Stomach (tissue), 9 donors: ENCODE results near the gene FUT8. TPM values are rescaled to one million over a fixed set of nuclear protein-coding genes. Genes with fewer than 3 reads are reported as not detected.

Source experiments
- DNase-seq, 2 donors: peaks; one replicate each; pipeline versions ENCODE4 v3.0.0 to v3.0.0-alpha.2; 2013 to 2019
- H3K27ac ChIP-seq, 5 donors: fragments of 200-600 bp in 4 of 5; sonication (generic) in 4 of 5; one replicate each; pipeline ENCODE4 v1.5.1; 2013 to 2019; ENCODE audit warnings: mild to moderate bottlenecking in 1 of 5, moderate library complexity in 1 of 5
- H3K27me3 ChIP-seq, 3 donors: fragments of 200-600 bp; sonication (generic); one replicate each; pipeline ENCODE4 v1.5.1; 2017 to 2019; ENCODE audit warnings: mixed run types in 1 of 3
- H3K36me3 ChIP-seq, 4 donors: fragments of 200-600 bp; sonication (generic); 1 replicate in 3 of 4; 2 replicates in 1 of 4; pipeline ENCODE4 v1.5.1; 2016 to 2019
- H3K4me1 ChIP-seq, 4 donors: fragments of 200-600 bp; sonication (generic); one replicate each; pipeline ENCODE4 v1.5.1; 2016 to 2019
- H3K4me3 ChIP-seq, 4 donors: fragments of 200-600 bp; sonication (generic) in 3 of 4; one replicate each; pipeline ENCODE4 v1.5.1; 2016 to 2019; ENCODE audit warnings: mild to moderate bottlenecking in 1 of 4
- H3K9me3 ChIP-seq, 4 donors: fragments of 200-600 bp; sonication (generic); one replicate each; pipeline ENCODE4 v1.5.1; 2016 to 2019
- CTCF ChIP-seq, 7 experiments: fragments of 450-650 bp in 4 of 7; fragments of 200-600 bp in 3 of 7; sonication (generic) in 3 of 7; IDR thresholded peaks; one replicate each; pipeline ENCODE4 v1.5.1; 2016 to 2019; ENCODE audit warnings: antibody characterized with exemption in 7 of 7, control low read depth in 2 of 7, mild to moderate bottlenecking in 1 of 7
- EP300 ChIP-seq: sonication (generic); formaldehyde crosslinking; IDR thresholded peaks from one replicate; pipeline ENCODE4 v1.6.1; 2017; ENCODE audit warnings: antibody characterized with exemption
- POLR2A ChIP-seq, 4 donors: fragments of 450-650 bp; IDR thresholded peaks; one replicate each; pipeline ENCODE4 v1.6.1; 2016; ENCODE audit warnings: antibody characterized with exemption in 4 of 4, control low read depth in 2 of 4, mild to moderate bottlenecking in 1 of 4, moderate library complexity in 1 of 4
- POLR2AphosphoS5 ChIP-seq, 3 donors: sonication (generic); formaldehyde crosslinking; IDR thresholded peaks; one replicate each; pipeline ENCODE4 v1.6.1; 2016; ENCODE audit warnings: antibody characterized with exemption in 3 of 3
- WGBS, 5 donors: extraction: QIAGEN DNeasy Blood & Tissue Kit in 3 of 5; methylation state at CpG; one replicate each; pipeline versions ENCODE4 v1.1.5 to v1.1.7; 2013 to 2018; 5-methylcytosine and 5-hydroxymethylcytosine counted together
- intact Hi-C: fragments of 100-400 bp; cut with DNase I; formaldehyde crosslinking; loops from one replicate; pipeline ENCODE4 v1.15.1; 2023; ENCODE audit warnings: low total_unique reads
- polyA plus RNA-seq, 3 donors: library from polyadenylated mRNA; stranded (reverse); fragments of 200-250 nt; gene quantifications; one replicate each; pipeline ENCODE4 v1.2.3, GENCODE V29; 2013
- total RNA-seq, 5 donors: library from RNA; depleted of rRNA; stranded (reverse); fragments of >200 nt; gene quantifications; one replicate each; pipeline versions ENCODE4 v1.1.0 to v1.2.3, GENCODE V29; 2014 to 2016
- donor health status: healthy with polysubstance abuse.
- donor health status: Bipolar disorder and iron deficiency.
- donor health status: healthy.

Gene FUT8
- total and polyA plus RNA-seq, 8 donors = 17.4 to 175 (median 36.7) TPM

GRCh38 chr14:65552724-65553123 is 140.2 kb downstream of the FUT8 start:
- Histone ChIP-seq H3K36me3 (no peaks in the 10 kb centered on the region), H3K9me3 (no peaks in the 10 kb centered on the region), H3K27me3 (no peaks in the 10 kb centered on the region), H3K4me1 (peaks cover 0 to 40% (median 21%) of the 10 kb centered on the region in 4 donors), H3K27ac (no peak overlapping the region), H3K4me3 (no peak overlapping the region)
- WGBS, 5 donors = 87 to 94% (median 93%) methylated on average over 4 of the region's 4 CpGs
- intact Hi-C loops = no loop called here
- TF ChIP-seq POLR2A (IDR thresholded peaks at IDR 0.05) (no peak), CTCF (IDR thresholded peaks at IDR 0.05) (no peak), EP300 (no peak), POLR2AphosphoS5 (IDR thresholded peaks at IDR 0.05) (no peak)
- no peak for DNase-seq

- intact Hi-C loops = no loop called here
- H3K27ac ChIP-seq = no peak overlapping the region
- H3K9me3 ChIP-seq = no peaks in the 10 kb centered on the region
- no peak for DNase-seq
- TF ChIP-seq POLR2A (IDR thresholded peaks at IDR 0.05) (no peak), EP300 (no peak), CTCF (IDR thresholded peaks at IDR 0.05) (no peak), POLR2AphosphoS5 (IDR thresholded peaks at IDR 0.05) (no peak)
- H3K4me3 ChIP-seq = no peak overlapping the region
- H3K27me3 ChIP-seq = no peaks in the 10 kb centered on the region
- peaks cover 0 to 40% (median 22%) of the 10 kb centered on the region in 4 donors for H3K4me1 ChIP-seq
- no peaks in the 10 kb centered on the region for H3K36me3 ChIP-seq
These were observed 142.3 kb downstream of the FUT8 start for GRCh38 chr14:65554837-65555236.

- Histone ChIP-seq H3K36me3 (no peaks in the 10 kb centered on the region), H3K4me1 (peaks cover 0 to 41% (median 20%) of the 10 kb centered on the region in 4 donors), H3K27ac (no peak overlapping the region), H3K27me3 (no peaks in the 10 kb centered on the region), H3K9me3 (no peaks in the 10 kb centered on the region), H3K4me3 (no peak overlapping the region)
- TF ChIP-seq EP300 (no peak), POLR2A (IDR thresholded peaks at IDR 0.05) (no peak), CTCF (IDR thresholded peaks at IDR 0.05) (no peak), POLR2AphosphoS5 (IDR thresholded peaks at IDR 0.05) (no peak)
- DNase-seq = no peak
- intact Hi-C loops = no loop called here
These were observed 142.8 kb downstream of the FUT8 start for GRCh38 chr14:65555358-65555757.

GRCh38 chr14:65558363-65558762 is 145.8 kb downstream of the FUT8 start:
- Histone ChIP-seq H3K27ac (no peak overlapping the region), H3K4me3 (no peak overlapping the region), H3K9me3 (no peaks in the 10 kb centered on the region), H3K27me3 (no peaks in the 10 kb centered on the region), H3K4me1 (peaks cover 0 to 45% (median 20%) of the 10 kb centered on the region in 4 donors), H3K36me3 (peaks cover 0 to 19% (median 10%) of the 10 kb centered on the region in 4 donors)
- WGBS, 5 donors = 66 to 93% (median 73%) methylated on average over 2 of the region's 2 CpGs
- DNase-seq = peak in 1 of 2 donors; percentile 15
- no peak for TF ChIP-seq CTCF (IDR thresholded peaks at IDR 0.05)
- TF ChIP-seq POLR2A (IDR thresholded peaks at IDR 0.05) = no peak
- no peak for TF ChIP-seq EP300
- TF ChIP-seq POLR2AphosphoS5 (IDR thresholded peaks at IDR 0.05) = no peak
- intact Hi-C loops = no loop called here
